ENCODE results near the gene GJD3.

GJD3 gene

GRCh38 chr17:40338058-40338457 is 26.5 kb downstream of the GJD3 start:
- DNase-seq: no peak

- DNase-seq: no peak
These were observed 27.2 kb downstream of the GJD3 start for GRCh38 chr17:40337351-40337750.

- DNase-seq: no peak
These were observed 28.9 kb downstream of the GJD3 start for GRCh38 chr17:40335620-40336019.

GRCh38 chr17:40333781-40334448 is 30.6 kb downstream of the GJD3 start:
- DNase-seq: no peak

- no peak for DNase-seq
These were observed 32.5 kb downstream of the GJD3 start for GRCh38 chr17:40331743-40332641.

- no peak for DNase-seq
These were observed 33.6 kb downstream of the GJD3 start for GRCh38 chr17:40330850-40331470.

- DNase-seq: no peak
These were observed 34.4 kb downstream of the GJD3 start for GRCh38 chr17:40329839-40330794.

GRCh38 chr17:40328386-40328766 is 36.2 kb downstream of the GJD3 start:
- DNase-seq: no peak

- no peak for DNase-seq
These were observed 36.7 kb downstream of the GJD3 start for GRCh38 chr17:40327735-40328385.

- DNase-seq: no peak
These were observed 37.2 kb downstream of the GJD3 start for GRCh38 chr17:40327244-40327729.

- no peak for DNase-seq
These were observed 37.7 kb downstream of the GJD3 start for GRCh38 chr17:40326832-40327199.

GRCh38 chr17:40326014-40326831 is 38.3 kb downstream of the GJD3 start:
- DNase-seq: no peak

GRCh38 chr17:40325156-40326013 is 39.2 kb downstream of the GJD3 start:
- no peak for DNase-seq

- no peak for DNase-seq
These were observed 40.9 kb downstream of the GJD3 start for GRCh38 chr17:40323391-40324381.

GRCh38 chr17:40322358-40323315 is 41.9 kb downstream of the GJD3 start:
- DNase-seq: peak; percentile 36

- DNase-seq: peak; percentile 56
These were observed 42.6 kb downstream of the GJD3 start for GRCh38 chr17:40321961-40322357.

GRCh38 chr17:40321524-40321929 is 43.0 kb downstream of the GJD3 start:
- DNase-seq: peak; percentile 56
